Activated CD8-positive, alpha-beta T cell treated with anti-CD3 and anti-CD28 coated beads, Interleukin-2, amount 10 ng/mL, durations not matched to agents 7 days and 5 days (primary cell): ENCODE measurements around the gene KCNMA1. TPM values are rescaled to one million over a fixed set of nuclear protein-coding genes. Genes with fewer than 3 reads are reported as not detected.

Source experiments
- ATAC-seq: fragments of 150-1000 bp; cut with Tn5 transposase; one replicate; pipeline ENCODE4 v1.10.0; 2021; ENCODE audit warnings: moderate library complexity
- CTCF ChIA-PET: fragments of 350-600 bp; sonication (Branson Sonifier 250); formaldehyde crosslinking; loops from one replicate; lab custom pipeline; 2021; ENCODE audit warnings: antibody characterized with exemption; lab: Charles Lee
- POLR2A ChIA-PET: fragments of 350-600 bp; sonication (Branson Sonifier 250); formaldehyde crosslinking; loops from one replicate; lab custom pipeline; 2021; ENCODE audit warnings: antibody characterized with exemption; lab: Charles Lee
- DNase-seq: peaks from one replicate; pipeline ENCODE4 v3.0.0-alpha.2; 2020
- H3K27ac Mint-ChIP-seq: one replicate; pipeline ENCODE4 v1.8.0; 2021; ENCODE audit warnings: mild to moderate bottlenecking, mixed read lengths
- H3K27me3 Mint-ChIP-seq: one replicate; pipeline ENCODE4 v1.8.0; 2021; ENCODE audit warnings: low read depth, mixed read lengths
- H3K36me3 Mint-ChIP-seq: one replicate; pipeline ENCODE4 v1.8.0; 2021; ENCODE audit warnings: low read depth, mixed read lengths
- H3K4me1 Mint-ChIP-seq: one replicate; pipeline ENCODE4 v1.8.0; 2021; ENCODE audit warnings: low read depth, mixed read lengths
- H3K4me3 Mint-ChIP-seq: one replicate; pipeline ENCODE4 v1.8.0; 2021; ENCODE audit warnings: mild to moderate bottlenecking, mixed read lengths
- H3K9me3 Mint-ChIP-seq: one replicate; pipeline ENCODE4 v1.8.0; 2022; ENCODE audit warnings: mixed read lengths; ENCODE audit not compliant: insufficient read depth
- total RNA-seq, 2 experiments: library from RNA; stranded (reverse); gene quantifications; one replicate each; pipeline ENCODE4 v1.2.3, GENCODE V29; 2021

KCNMA1 gene
- total RNA-seq, 2 experiments from 2014 or later = 0.16 TPM

DNA sequence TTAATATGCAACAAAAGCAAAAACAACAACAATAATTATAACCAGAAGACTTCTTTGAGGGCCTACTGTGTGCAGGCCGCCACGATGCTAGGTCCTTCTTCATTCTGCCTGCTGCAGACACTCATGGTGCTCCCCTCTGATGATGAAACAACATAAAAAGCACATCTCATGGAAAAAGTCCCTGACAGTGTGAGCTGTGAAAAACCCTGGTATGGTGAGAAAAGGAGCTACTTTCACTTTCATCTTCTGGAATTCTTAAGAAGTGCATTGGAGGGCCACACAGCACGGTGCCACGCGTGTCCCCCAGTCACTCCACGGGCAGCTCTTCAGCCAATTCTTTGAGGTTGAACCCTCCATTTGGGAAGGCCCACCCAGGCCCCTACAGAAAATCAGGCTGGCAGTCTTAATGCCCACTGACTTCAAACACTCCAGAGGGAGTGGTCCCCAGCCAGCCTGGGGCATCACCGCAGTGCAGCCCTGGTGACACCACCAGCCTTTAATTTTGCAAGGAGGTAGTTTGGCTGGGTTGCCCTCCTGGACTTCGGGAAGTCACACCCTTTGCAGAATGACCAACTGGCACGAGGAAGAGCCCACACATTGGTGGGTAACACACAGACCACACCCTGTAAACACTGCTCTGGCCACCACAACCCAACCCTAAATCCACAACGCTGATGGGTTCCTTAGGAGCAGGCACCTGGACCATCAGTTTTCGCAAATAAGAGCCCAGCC is 7.7 kb downstream of the KCNMA1 start:
- peaks cover 26% of the 10 kb centered on the region for H3K27me3 Mint-ChIP-seq
- H3K36me3 Mint-ChIP-seq = no peaks in the 10 kb centered on the region
- ATAC-seq = no peak
- ChIA-PET POLR2A (no interaction called here), CTCF (interaction anchor here (1.6 kb wide), 1 partner anchor 12 kb away, joined by 4 read pairs; no protein-coding TSS in a partner anchor)
- no peak overlapping the region for H3K27ac Mint-ChIP-seq
- H3K4me1 Mint-ChIP-seq = no peaks in the 10 kb centered on the region
- DNase-seq = no peak
- no peaks in the 10 kb centered on the region for H3K9me3 Mint-ChIP-seq
- H3K4me3 Mint-ChIP-seq = no peak overlapping the region

DNA sequence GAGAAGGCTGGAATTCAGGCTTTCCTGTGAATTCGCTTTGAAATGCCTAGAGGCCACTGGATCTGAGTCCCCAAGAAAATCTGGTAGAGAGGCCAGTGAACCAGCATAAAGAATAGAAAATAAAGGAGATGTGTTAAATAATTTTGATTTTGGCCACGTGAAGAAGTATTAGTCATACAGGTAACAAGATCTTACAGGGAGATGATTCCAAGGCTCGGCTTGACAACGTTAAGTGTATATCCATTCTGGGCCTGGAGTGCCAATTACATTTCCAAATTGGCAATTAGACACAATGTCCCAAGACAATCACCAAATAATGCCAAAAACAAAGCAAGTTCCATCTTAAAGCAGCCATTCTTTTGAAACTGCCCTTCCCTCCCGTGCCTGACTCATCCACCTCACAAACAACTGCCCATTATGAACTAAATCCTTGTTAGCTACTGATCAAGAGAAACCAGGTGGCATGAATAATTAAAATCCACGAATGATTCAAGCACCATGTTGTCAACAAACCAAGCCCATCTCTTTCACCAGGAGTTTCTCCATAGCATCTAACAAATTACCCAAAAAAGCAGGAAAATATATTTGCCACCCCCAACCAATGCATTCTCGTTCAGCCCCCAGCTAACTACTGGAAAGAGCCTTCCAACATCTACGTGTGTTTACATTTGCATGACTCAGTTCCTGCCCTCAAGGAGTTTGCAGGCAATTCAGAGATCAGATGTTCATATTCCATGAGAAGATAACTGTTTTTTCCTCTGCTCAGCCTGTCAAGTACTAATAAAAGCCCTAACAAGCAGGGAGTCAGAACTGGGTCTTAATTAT is 8.5 kb downstream of the KCNMA1 start:
- H3K4me3 Mint-ChIP-seq = no peak overlapping the region
- H3K36me3 Mint-ChIP-seq = no peaks in the 10 kb centered on the region
- DNase-seq (no peak), ATAC-seq (no peak)
- ChIA-PET POLR2A (no interaction called here), CTCF (interaction anchor here (1.6 kb wide), 1 partner anchor 13 kb away, joined by 4 read pairs; no protein-coding TSS in a partner anchor)
- peaks cover 21% of the 10 kb centered on the region for H3K27me3 Mint-ChIP-seq
- no peaks in the 10 kb centered on the region for H3K9me3 Mint-ChIP-seq
- H3K27ac Mint-ChIP-seq = no peak overlapping the region
- H3K4me1 Mint-ChIP-seq = no peaks in the 10 kb centered on the region

DNA sequence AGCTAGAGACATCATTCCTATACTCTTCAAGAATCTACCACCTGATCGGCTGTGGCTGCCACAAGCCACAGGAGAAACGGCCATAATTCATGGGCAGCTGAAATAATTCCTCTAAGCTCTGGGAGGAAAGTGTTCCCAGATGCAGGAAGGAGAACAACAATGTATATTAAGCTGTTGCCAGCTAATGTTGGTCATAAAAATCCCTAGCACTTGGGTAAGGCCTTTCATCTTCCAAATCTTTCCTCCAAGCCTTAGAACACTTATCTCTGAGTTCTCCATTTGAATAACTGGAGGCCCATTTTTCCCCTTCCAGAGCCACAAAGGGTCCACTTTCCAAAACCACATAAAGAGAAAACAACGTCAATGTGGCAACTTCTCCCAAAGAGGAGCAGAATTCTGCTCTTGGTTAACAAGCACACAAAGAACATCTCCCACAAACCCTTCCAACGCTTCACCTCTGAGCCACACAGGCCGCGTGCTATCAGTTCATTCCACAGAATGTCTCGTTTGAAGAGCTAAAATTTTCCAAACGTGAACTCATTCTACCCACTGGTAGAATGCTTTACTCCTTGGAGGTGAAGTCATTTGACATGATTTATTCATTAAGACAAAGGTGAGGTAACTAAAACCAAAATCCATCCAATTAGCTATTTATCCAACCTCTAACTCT is 11.2 kb downstream of the KCNMA1 start:
- ChIA-PET POLR2A (no interaction called here), CTCF (interaction anchor here (1.1 kb wide), 1 partner anchor 452 kb away, joined by 3 read pairs; no protein-coding TSS in a partner anchor)
- Mint-ChIP-seq H3K27ac (no peak overlapping the region), H3K4me1 (peaks cover 10% of the 10 kb centered on the region), H3K36me3 (no peaks in the 10 kb centered on the region), H3K9me3 (no peaks in the 10 kb centered on the region), H3K27me3 (peaks cover 13% of the 10 kb centered on the region), H3K4me3 (no peak overlapping the region)
- no peak for DNase-seq
- no peak for ATAC-seq

DNA sequence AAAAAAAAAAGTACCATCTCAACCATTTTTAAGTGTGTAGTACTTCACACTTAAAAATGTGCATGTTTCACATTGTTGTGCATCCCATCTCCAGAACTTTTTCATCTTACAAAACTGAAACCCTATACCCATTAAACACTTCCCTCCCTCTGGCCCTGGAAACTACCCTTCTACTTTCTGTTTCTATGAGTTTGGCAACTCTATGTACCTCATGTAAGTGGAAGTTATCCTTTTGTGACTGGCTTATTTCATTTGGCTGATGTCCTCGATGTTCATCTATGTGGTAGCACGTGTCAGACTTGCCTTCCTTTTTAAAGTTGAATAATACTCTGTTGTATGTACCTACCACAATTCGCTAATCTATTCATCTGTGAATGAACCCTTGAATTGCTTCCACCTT is 12.2 kb downstream of the KCNMA1 start:
- ATAC-seq = no peak
- POLR2A ChIA-PET = no interaction called here
- H3K27me3 Mint-ChIP-seq = peaks cover 13% of the 10 kb centered on the region

DNA sequence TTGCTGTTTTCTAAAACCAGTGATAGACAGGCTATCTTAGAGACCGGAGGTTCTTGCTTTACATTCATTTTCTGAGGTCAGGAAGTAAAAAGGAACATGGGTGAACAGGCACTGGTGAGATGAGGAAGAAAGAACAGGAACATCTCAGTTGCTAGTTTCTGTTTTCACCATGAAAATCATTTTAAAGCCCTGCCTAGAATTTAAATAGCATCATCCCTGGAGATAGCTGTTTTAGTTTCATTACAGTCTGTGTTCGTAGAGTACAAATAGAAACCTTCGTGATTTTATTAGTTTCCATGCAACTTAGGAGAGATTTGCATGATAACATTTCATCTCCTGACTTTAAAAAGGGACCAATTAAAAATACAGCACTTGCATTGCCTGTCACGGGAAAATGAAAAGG is 14.7 kb downstream of the KCNMA1 start:
- Mint-ChIP-seq H3K4me1 (peaks cover 10% of the 10 kb centered on the region), H3K36me3 (no peaks in the 10 kb centered on the region), H3K27me3 (peaks cover 7% of the 10 kb centered on the region), H3K4me3 (no peak overlapping the region), H3K27ac (no peak overlapping the region), H3K9me3 (no peaks in the 10 kb centered on the region)
- ChIA-PET CTCF (interaction anchor here (1.3 to 1.4 kb wide), 2 partner anchors 449 to 457 kb away, joined by 3 to 4 read pairs; no protein-coding TSS in a partner anchor), POLR2A (no interaction called here)
- no peak for ATAC-seq
- no peak for DNase-seq

More for the DNA sequence above, 12.2 kb downstream of the KCNMA1 start:
- no peak for DNase-seq
- Mint-ChIP-seq H3K27ac (no peak overlapping the region), H3K4me3 (no peak overlapping the region), H3K4me1 (peaks cover 10% of the 10 kb centered on the region), H3K36me3 (no peaks in the 10 kb centered on the region), H3K9me3 (no peaks in the 10 kb centered on the region)
- CTCF ChIA-PET = no interaction called here

DNA sequence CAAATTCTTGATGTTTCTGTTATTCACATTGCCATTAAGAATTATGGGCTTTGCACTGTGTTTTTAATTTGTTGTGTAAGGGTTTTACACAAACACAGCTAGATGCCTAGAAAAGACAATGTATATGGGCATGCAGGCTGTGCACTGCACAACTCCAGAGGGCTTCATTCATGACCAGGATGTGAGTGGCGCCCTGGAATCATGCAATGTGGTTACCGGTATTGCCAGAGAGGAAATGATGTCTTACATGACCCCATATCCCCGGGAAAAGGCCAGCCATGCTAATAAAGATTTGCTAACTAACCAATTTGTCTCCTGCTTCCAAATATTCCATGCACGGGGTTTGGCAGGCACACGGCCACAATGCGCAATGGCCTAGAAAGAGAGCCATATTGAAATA is 16.9 kb downstream of the KCNMA1 start:
- Mint-ChIP-seq H3K27ac (no peak overlapping the region), H3K27me3 (peaks cover 5% of the 10 kb centered on the region), H3K9me3 (no peaks in the 10 kb centered on the region), H3K36me3 (no peaks in the 10 kb centered on the region), H3K4me3 (no peak overlapping the region), H3K4me1 (peaks cover 10% of the 10 kb centered on the region)
- ATAC-seq (no peak), DNase-seq (no peak)
- CTCF ChIA-PET = no interaction called here
- POLR2A ChIA-PET = no interaction called here

DNA sequence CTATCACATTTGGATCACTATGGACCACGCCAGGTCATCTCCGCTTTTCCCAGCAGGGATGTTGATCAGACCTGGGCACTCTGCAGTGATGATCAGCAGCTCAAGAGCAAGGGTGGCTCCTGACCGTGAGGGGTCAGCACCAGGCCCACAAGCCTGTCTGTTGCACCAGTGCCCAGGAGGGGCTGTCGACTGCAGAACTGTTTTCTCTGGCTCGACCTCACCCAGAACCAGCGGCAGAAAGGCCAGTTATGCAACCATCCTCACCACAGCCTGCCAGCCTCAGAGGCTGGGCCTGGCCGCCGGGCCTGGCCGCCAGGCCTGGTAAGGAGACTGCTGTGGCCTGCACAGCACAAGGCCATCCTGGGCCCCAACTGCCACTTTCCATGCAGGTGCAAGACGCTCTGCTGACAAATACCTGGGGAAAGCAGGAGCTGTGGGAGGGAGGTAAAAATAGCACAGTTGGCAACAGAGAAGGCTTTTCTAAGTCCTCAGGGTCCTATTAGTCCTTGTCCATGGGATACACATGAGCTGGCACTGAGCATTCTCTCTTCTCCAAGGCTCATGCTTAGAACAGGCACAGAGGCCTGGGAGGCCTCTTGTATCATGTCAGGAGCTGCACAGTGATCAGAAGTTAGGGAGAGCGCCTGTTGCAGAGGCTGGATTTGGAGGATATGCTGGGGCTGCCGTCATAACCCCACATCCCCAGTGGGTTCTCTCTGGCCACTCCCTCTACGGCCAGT is 17.5 kb downstream of the KCNMA1 start:
- CTCF ChIA-PET = interaction anchor here (1.0 kb wide), 1 partner anchor 14 kb away, joined by 3 read pairs; no protein-coding TSS in a partner anchor
- DNase-seq (no peak), ATAC-seq (no peak)
- POLR2A ChIA-PET = no interaction called here
- no peak overlapping the region for H3K4me3 Mint-ChIP-seq
- H3K4me1 Mint-ChIP-seq = peaks cover 10% of the 10 kb centered on the region
- no peak overlapping the region for H3K27ac Mint-ChIP-seq
- no peaks in the 10 kb centered on the region for H3K36me3 Mint-ChIP-seq
- peaks cover 7% of the 10 kb centered on the region for H3K27me3 Mint-ChIP-seq
- no peaks in the 10 kb centered on the region for H3K9me3 Mint-ChIP-seq

DNA sequence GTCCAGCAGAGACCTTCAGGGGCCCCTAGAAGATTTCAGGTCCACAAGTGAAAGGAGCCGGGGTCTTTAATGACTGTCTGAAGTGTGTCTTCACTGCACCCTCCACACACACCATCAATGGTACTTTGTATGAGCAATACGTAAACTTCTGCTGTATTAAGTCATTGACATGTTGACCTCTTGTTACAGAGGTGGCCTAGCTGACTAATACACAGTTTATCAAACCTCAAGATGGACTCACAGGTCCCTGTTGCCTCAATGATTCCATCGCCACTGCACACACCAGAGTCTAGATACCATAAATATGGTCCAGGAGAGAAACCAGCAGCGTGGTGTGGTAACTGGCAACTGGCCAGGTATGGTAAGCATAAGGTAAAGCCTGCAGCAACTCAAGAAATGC is 19.5 kb downstream of the KCNMA1 start:
- no peak for DNase-seq
- no peak for ATAC-seq
- POLR2A ChIA-PET = no interaction called here
- Mint-ChIP-seq H3K4me1 (peaks cover 10% of the 10 kb centered on the region), H3K9me3 (no peaks in the 10 kb centered on the region), H3K27ac (no peak overlapping the region), H3K36me3 (no peaks in the 10 kb centered on the region), H3K4me3 (no peak overlapping the region), H3K27me3 (peaks cover 9% of the 10 kb centered on the region)
- CTCF ChIA-PET = no interaction called here

DNA sequence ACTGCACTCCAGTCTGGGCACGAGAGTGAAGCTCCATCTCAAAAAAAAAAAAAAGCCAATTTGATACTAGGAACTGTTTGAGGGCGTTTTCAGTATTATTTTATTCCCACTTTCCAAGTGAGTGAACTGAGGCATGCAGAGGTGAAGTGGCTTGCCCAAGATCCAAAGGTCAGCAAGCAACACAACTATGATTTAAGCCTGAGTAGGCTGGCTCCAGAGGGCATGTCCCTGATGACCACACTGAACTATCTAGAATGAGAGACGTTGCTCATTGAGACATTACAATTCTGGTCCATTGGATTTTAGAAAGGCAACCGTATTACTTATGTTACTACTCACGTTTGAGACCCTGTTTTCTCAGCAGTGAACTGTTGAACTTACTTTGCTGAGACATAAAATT is 20.8 kb downstream of the KCNMA1 start:
- POLR2A ChIA-PET = no interaction called here
- Mint-ChIP-seq H3K36me3 (no peaks in the 10 kb centered on the region), H3K4me1 (no peaks in the 10 kb centered on the region), H3K27me3 (peaks cover 19% of the 10 kb centered on the region), H3K27ac (no peak overlapping the region), H3K4me3 (no peak overlapping the region), H3K9me3 (no peaks in the 10 kb centered on the region)
- ATAC-seq (no peak), DNase-seq (no peak)
- CTCF ChIA-PET = no interaction called here

DNA sequence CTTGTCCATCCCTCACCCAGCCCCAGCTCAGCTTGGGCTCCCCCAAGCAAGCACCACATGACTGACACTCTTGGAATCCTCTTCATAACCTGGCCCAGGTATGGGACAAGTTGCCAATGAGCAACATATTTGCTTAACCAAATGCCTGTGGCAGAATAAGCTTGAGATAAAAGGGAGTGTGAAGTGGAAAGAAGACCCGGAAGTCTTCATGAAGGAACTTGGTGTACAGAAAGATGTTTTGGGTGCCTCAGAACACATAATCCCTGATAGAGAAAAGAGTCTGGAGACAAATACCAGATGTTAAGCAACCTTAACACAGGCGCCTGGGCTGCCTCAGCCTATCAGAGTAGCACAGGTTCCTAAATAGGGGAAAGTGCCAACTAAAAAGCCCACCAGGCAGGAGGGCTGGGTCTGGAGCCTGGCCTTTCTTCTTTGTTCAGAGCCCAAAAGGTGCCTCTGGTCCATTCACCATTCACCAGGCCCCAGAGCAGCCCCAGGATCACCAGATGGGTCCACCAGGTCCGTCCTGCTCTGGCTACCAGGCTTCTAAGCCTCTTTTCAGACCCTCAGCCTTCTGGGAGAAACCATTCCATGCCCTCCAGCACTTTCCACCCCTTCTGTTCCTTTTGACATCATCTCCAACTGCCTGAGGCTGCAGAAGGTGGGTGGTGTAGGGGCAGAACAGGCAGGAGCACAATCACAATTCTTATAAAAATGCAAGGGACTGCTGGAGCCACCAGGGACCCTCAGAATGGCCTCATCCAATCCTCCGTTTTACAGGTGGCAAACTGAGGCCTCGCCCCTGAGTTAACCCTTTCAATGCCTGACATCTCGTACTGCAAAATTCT is 22.6 kb downstream of the KCNMA1 start:
- POLR2A ChIA-PET = no interaction called here

More for the DNA sequence above, 22.6 kb downstream of the KCNMA1 start:
- H3K4me1 Mint-ChIP-seq = no peaks in the 10 kb centered on the region
- H3K36me3 Mint-ChIP-seq = no peaks in the 10 kb centered on the region
- H3K27ac Mint-ChIP-seq = no peak overlapping the region
- CTCF ChIA-PET = no interaction called here
- no peaks in the 10 kb centered on the region for H3K9me3 Mint-ChIP-seq
- ATAC-seq (no peak), DNase-seq (no peak)
- H3K27me3 Mint-ChIP-seq = peaks cover 28% of the 10 kb centered on the region
- no peak overlapping the region for H3K4me3 Mint-ChIP-seq
